Measurements from ENCODE around the gene NLE1.
"Not testable (repeated sequence)": the region's sequence is repeated elsewhere in the genome, so short reads cannot be mapped to it uniquely, and the experiment has no call there.

The NLE1 gene

GRCh38 chr17:35175638-35176415 lies 33.7 kb upstream of the NLE1 start:
- no peaks in the 10 kb centered on the region for H3K9me3 ChIP-seq (ENCODE audit: control insufficient read depth in 2 of 2, low read length in 2 of 2)
- peaks cover 2 to 3% of the 10 kb centered on the region in 2 donors for H3K27me3 ChIP-seq (ENCODE audit: control insufficient read depth in 1 of 2, insufficient read depth in 2 of 2, low read length in 2 of 2)
- H3K4me1 ChIP-seq (ENCODE audit: control insufficient read depth, insufficient read depth, low read length) = no peaks in the 10 kb centered on the region
- no peaks in the 10 kb centered on the region for H3K36me3 ChIP-seq (ENCODE audit: control insufficient read depth in 2 of 2, insufficient read depth in 2 of 2, low read length in 2 of 2)
- H3K4me3 ChIP-seq (ENCODE audit: low read length in 2 of 2) = no peak overlapping the region
- no peak overlapping the region for H3K27ac ChIP-seq (ENCODE audit: low read length)
- no peak overlapping the region for H3K9ac ChIP-seq (ENCODE audit: low read length in 2 of 2)

GRCh38 chr17:35174835-35175334 lies 32.8 kb upstream of the NLE1 start:
- peaks cover 2 to 3% of the 10 kb centered on the region in 2 donors for H3K27me3 ChIP-seq (ENCODE audit: control insufficient read depth in 1 of 2, insufficient read depth in 2 of 2, low read length in 2 of 2)
- H3K36me3 ChIP-seq (ENCODE audit: control insufficient read depth in 2 of 2, insufficient read depth in 2 of 2, low read length in 2 of 2) = no peaks in the 10 kb centered on the region
- no peak overlapping the region for H3K9ac ChIP-seq (ENCODE audit: low read length in 2 of 2)
- H3K9me3 ChIP-seq (ENCODE audit: control insufficient read depth in 2 of 2, low read length in 2 of 2) = no peaks in the 10 kb centered on the region
- no peak overlapping the region for H3K27ac ChIP-seq (ENCODE audit: low read length)
- no peaks in the 10 kb centered on the region for H3K4me1 ChIP-seq (ENCODE audit: control insufficient read depth, insufficient read depth, low read length)
- no peak overlapping the region for H3K4me3 ChIP-seq (ENCODE audit: low read length in 2 of 2)

GRCh38 chr17:35172321-35172720 lies 30.2 kb upstream of the NLE1 start:
- not testable (repeated sequence) for H3K27me3 ChIP-seq (ENCODE audit: control insufficient read depth in 1 of 2, insufficient read depth in 2 of 2, low read length in 2 of 2); H3K27ac ChIP-seq (ENCODE audit: low read length); H3K9me3 ChIP-seq (ENCODE audit: control insufficient read depth in 2 of 2, low read length in 2 of 2); H3K9ac ChIP-seq (ENCODE audit: low read length in 2 of 2); H3K4me3 ChIP-seq (ENCODE audit: low read length in 2 of 2); H3K4me1 ChIP-seq (ENCODE audit: control insufficient read depth, insufficient read depth, low read length); H3K36me3 ChIP-seq (ENCODE audit: control insufficient read depth in 2 of 2, insufficient read depth in 2 of 2, low read length in 2 of 2)

- Histone ChIP-seq H3K9me3 (ENCODE audit: control insufficient read depth in 2 of 2, low read length in 2 of 2) (no peaks in the 10 kb centered on the region), H3K4me3 (ENCODE audit: low read length in 2 of 2) (no peak overlapping the region), H3K9ac (ENCODE audit: low read length in 2 of 2) (no peak overlapping the region), H3K27ac (ENCODE audit: low read length) (no peak overlapping the region), H3K27me3 (ENCODE audit: control insufficient read depth in 1 of 2, insufficient read depth in 2 of 2, low read length in 2 of 2) (peaks cover 2 to 3% of the 10 kb centered on the region in 2 donors), H3K36me3 (ENCODE audit: control insufficient read depth in 2 of 2, insufficient read depth in 2 of 2, low read length in 2 of 2) (no peaks in the 10 kb centered on the region), H3K4me1 (ENCODE audit: control insufficient read depth, insufficient read depth, low read length) (no peaks in the 10 kb centered on the region)
These were observed 29.7 kb upstream of the NLE1 start for GRCh38 chr17:35171834-35172233.

- Histone ChIP-seq H3K4me3 (ENCODE audit: low read length in 2 of 2) (no peak overlapping the region), H3K9ac (ENCODE audit: low read length in 2 of 2) (no peak overlapping the region), H3K4me1 (ENCODE audit: control insufficient read depth, insufficient read depth, low read length) (no peaks in the 10 kb centered on the region), H3K36me3 (ENCODE audit: control insufficient read depth in 2 of 2, insufficient read depth in 2 of 2, low read length in 2 of 2) (no peaks in the 10 kb centered on the region), H3K27ac (ENCODE audit: low read length) (no peak overlapping the region), H3K27me3 (ENCODE audit: control insufficient read depth in 1 of 2, insufficient read depth in 2 of 2, low read length in 2 of 2) (peaks cover 2 to 3% of the 10 kb centered on the region in 2 donors), H3K9me3 (ENCODE audit: control insufficient read depth in 2 of 2, low read length in 2 of 2) (no peaks in the 10 kb centered on the region)
These were observed 29.1 kb upstream of the NLE1 start for GRCh38 chr17:35170968-35171771.

- Histone ChIP-seq H3K36me3 (ENCODE audit: control insufficient read depth in 2 of 2, insufficient read depth in 2 of 2, low read length in 2 of 2) (no peaks in the 10 kb centered on the region), H3K9me3 (ENCODE audit: control insufficient read depth in 2 of 2, low read length in 2 of 2) (no peaks in the 10 kb centered on the region), H3K27ac (ENCODE audit: low read length) (no peak overlapping the region), H3K4me3 (ENCODE audit: low read length in 2 of 2) (no peak overlapping the region), H3K27me3 (ENCODE audit: control insufficient read depth in 1 of 2, insufficient read depth in 2 of 2, low read length in 2 of 2) (peaks cover 2 to 3% of the 10 kb centered on the region in 2 donors), H3K9ac (ENCODE audit: low read length in 2 of 2) (no peak overlapping the region), H3K4me1 (ENCODE audit: control insufficient read depth, insufficient read depth, low read length) (no peaks in the 10 kb centered on the region)
These were observed 27.8 kb upstream of the NLE1 start for GRCh38 chr17:35169835-35170363.

- Histone ChIP-seq H3K4me3 (ENCODE audit: low read length in 2 of 2) (no peak overlapping the region), H3K9me3 (ENCODE audit: control insufficient read depth in 2 of 2, low read length in 2 of 2) (no peaks in the 10 kb centered on the region), H3K9ac (ENCODE audit: low read length in 2 of 2) (no peak overlapping the region), H3K4me1 (ENCODE audit: control insufficient read depth, insufficient read depth, low read length) (no peaks in the 10 kb centered on the region), H3K27ac (ENCODE audit: low read length) (no peak overlapping the region), H3K36me3 (ENCODE audit: control insufficient read depth in 2 of 2, insufficient read depth in 2 of 2, low read length in 2 of 2) (no peaks in the 10 kb centered on the region), H3K27me3 (ENCODE audit: control insufficient read depth in 1 of 2, insufficient read depth in 2 of 2, low read length in 2 of 2) (peaks cover 2 to 3% of the 10 kb centered on the region in 2 donors)
These were observed 25.6 kb upstream of the NLE1 start for GRCh38 chr17:35167666-35168065.

- Histone ChIP-seq H3K36me3 (ENCODE audit: control insufficient read depth in 2 of 2, insufficient read depth in 2 of 2, low read length in 2 of 2) (no peaks in the 10 kb centered on the region), H3K27me3 (ENCODE audit: control insufficient read depth in 1 of 2, insufficient read depth in 2 of 2, low read length in 2 of 2) (peaks cover 2 to 3% of the 10 kb centered on the region in 2 donors), H3K9ac (ENCODE audit: low read length in 2 of 2) (no peak overlapping the region), H3K4me3 (ENCODE audit: low read length in 2 of 2) (no peak overlapping the region), H3K4me1 (ENCODE audit: control insufficient read depth, insufficient read depth, low read length) (no peaks in the 10 kb centered on the region), H3K9me3 (ENCODE audit: control insufficient read depth in 2 of 2, low read length in 2 of 2) (no peaks in the 10 kb centered on the region), H3K27ac (ENCODE audit: low read length) (no peak overlapping the region)
These were observed 24.9 kb upstream of the NLE1 start for GRCh38 chr17:35167046-35167445.

GRCh38 chr17:35166526-35166925 lies 24.4 kb upstream of the NLE1 start:
- no peaks in the 10 kb centered on the region for H3K4me1 ChIP-seq (ENCODE audit: control insufficient read depth, insufficient read depth, low read length)
- H3K4me3 ChIP-seq (ENCODE audit: low read length in 2 of 2) = no peak overlapping the region
- no peaks in the 10 kb centered on the region for H3K36me3 ChIP-seq (ENCODE audit: control insufficient read depth in 2 of 2, insufficient read depth in 2 of 2, low read length in 2 of 2)
- peaks cover 2 to 3% of the 10 kb centered on the region in 2 donors for H3K27me3 ChIP-seq (ENCODE audit: control insufficient read depth in 1 of 2, insufficient read depth in 2 of 2, low read length in 2 of 2)
- no peak overlapping the region for H3K27ac ChIP-seq (ENCODE audit: low read length)
- no peaks in the 10 kb centered on the region for H3K9me3 ChIP-seq (ENCODE audit: control insufficient read depth in 2 of 2, low read length in 2 of 2)
- H3K9ac ChIP-seq (ENCODE audit: low read length in 2 of 2) = no peak overlapping the region

- peaks cover 0 to 3% of the 10 kb centered on the region in 2 donors for H3K27me3 ChIP-seq (ENCODE audit: control insufficient read depth in 1 of 2, insufficient read depth in 2 of 2, low read length in 2 of 2)
- H3K4me1 ChIP-seq (ENCODE audit: control insufficient read depth, insufficient read depth, low read length) = no peaks in the 10 kb centered on the region
- no peak overlapping the region for H3K27ac ChIP-seq (ENCODE audit: low read length)
- H3K36me3 ChIP-seq (ENCODE audit: control insufficient read depth in 2 of 2, insufficient read depth in 2 of 2, low read length in 2 of 2) = no peaks in the 10 kb centered on the region
- H3K4me3 ChIP-seq (ENCODE audit: low read length in 2 of 2) = no peak overlapping the region
- H3K9ac ChIP-seq (ENCODE audit: low read length in 2 of 2) = no peak overlapping the region
- H3K9me3 ChIP-seq (ENCODE audit: control insufficient read depth in 2 of 2, low read length in 2 of 2) = no peaks in the 10 kb centered on the region
These were observed 22.6 kb upstream of the NLE1 start for GRCh38 chr17:35164716-35165115.
